ENCODE measurements around the gene FTH1.

Gene FTH1

DNA sequence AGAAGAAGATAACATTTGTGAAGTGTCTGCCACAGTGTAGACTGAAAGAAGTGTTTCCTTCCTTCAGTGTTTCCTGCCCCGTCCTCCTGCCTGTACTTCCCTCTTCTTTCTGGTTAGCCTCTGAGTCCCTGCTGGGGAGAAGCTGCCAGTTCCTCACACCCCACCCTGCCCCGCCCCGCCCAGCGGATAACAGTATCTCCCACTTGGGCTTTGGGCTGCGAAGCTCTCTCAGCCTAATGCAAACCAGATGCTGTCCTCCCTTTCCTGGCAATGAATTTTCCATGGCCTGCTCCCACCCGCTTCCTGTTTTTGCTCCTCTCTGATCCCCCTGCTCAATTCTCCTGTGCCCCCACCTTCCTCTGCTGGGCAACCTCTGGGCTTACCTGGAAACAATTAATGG lies 44.9 kb downstream of the FTH1 start:
- peak; percentile 92 for DNase-seq
- in situ Hi-C loops (cut with MboI; ENCODE audit: low pct_unique_long_range_greater_than_20kb, low sequenced_read_pairs): no loop called here

DNA sequence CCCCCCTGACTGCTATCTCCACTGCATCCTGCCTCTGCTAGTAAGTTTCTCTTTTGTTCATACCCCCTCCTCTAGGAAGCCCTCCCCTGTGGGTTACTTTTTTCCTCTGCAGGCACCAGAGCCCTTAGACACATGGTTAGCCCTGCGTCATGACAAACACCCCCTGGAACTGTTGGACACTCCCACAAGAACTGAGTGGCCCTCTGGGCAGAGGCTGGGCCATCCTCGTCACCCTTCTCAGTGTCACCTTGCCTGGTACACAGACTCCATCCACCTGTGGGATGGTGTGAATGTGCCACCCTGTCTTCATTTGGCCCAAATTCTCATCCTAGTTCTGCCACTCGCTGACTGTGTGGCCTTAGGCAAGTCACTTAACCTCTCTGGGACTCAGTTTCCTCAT lies 46.0 kb downstream of the FTH1 start:
- no peak for DNase-seq
- in situ Hi-C loops (cut with MboI; ENCODE audit: low pct_unique_long_range_greater_than_20kb, low sequenced_read_pairs): no loop called here

DNA sequence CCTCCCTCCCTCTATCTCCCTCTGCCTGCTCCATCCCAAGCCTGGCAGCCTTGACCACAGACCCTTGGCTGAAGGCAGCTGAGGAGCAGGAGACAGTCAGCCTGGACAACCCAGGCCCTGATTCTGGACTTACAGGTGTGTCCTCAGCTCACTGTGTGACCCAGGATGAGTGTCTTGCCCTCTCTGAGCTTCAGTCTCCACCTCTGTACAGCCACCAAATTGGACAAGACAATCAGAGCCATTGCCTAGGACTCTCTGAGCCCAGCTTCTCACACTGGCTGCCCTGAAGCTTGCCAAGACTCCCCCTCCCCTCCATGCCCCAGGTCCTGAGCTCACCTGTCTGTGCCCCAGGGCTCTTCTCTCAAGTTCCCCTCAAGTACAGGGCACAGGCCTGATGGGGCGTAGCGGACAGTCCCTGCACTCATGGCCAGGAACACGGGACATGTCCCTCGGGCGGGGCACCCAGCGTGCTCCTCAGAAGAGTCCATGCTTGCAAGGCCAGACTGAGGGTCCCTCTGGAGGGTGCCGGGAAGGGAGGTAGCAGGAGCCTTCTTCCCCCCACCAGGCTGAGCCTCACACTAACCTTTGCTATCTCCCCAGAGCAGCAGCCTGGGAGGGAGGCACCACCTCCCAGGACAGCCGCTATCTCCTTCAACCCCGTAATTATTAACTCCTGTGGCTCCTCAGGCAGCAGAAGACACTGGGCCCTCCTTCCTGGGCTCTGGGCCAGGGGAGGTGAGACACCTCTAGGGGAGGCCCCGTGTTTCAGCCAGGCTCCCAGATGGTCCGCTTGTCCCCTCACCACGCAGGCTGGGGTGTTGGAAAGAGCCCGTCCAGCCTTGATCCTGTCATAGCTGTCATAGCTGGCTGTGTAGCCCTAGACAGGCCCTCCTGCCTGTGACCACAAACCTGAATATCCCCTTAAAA lies 47.5 kb downstream of the FTH1 start:
- DNase-seq: no peak
- in situ Hi-C loops (cut with MboI; ENCODE audit: low pct_unique_long_range_greater_than_20kb, low sequenced_read_pairs): no loop called here

DNA sequence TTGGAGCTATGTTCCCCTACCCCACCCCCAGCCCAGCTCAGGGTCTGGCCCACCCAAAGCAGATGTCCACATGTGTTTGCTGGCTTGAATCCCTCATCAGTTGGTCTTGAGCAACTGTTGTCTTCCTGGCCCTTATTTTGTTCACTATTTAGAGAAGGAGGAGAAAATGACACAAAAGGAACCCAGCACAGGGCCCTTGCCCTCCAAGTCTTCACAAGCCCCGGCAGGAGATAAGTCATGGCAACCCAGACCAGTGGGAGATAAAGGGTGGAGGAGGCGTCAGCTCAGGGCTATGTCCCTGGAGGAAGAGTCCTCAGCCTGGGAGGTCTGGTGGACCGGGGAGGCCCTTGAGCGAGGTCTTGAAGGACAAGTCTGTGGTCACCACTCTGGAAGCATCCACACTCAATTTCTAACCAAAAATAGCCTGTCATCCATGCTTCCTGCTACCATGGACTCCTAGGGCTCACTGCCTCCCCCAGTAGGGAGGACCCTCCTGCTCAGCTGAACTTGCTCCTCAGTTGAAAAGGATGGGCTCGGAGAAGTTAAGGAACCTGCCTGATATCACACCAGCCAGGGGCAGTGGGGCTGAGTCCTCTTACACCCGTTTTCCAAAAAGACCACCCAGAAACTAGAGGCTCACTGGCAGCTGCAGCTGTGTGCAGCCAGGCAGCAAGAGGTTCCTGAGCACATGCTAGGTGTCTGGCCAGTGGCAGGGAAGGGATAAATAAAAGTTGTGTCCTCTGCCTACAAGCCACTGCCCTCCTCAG lies 48.3 kb downstream of the FTH1 start:
- DNase-seq: no peak
- in situ Hi-C loops (cut with MboI; ENCODE audit: low pct_unique_long_range_greater_than_20kb, low sequenced_read_pairs): no loop called here

DNA sequence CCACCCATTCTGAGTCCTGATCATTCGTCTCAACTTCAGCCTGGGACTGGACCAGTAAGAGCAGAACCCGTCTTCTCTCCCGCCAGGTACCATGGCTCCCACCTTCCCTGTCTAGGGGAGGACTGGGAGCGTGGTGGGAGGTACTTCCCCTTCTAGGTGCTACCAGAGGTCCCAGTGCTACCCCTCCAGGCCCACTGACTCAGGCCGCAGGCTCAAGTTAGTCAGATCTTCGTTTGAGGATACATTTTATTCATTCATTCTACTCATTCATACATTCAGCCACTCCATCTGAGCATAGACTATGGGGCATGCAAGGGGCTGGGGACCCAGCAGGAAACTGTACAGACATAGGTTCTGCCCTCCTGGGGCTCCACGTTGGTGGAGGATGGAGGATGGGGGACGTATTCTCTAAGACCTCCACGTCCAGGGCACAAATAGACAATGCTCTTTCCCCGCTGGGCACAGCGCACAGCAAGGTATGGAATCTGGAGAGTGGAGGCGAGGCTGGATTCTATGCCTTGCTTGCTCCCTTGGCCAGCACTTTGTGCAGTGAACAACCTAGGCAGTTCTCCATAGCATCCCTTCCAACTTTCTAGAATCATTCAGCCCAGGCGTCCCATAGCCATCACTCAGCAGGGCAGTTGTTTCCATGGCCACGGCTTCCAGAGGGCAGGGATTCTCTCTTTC lies 49.0 kb downstream of the FTH1 start:
- in situ Hi-C loops (cut with MboI; ENCODE audit: low pct_unique_long_range_greater_than_20kb, low sequenced_read_pairs): no loop called here
- no peak for DNase-seq

DNA sequence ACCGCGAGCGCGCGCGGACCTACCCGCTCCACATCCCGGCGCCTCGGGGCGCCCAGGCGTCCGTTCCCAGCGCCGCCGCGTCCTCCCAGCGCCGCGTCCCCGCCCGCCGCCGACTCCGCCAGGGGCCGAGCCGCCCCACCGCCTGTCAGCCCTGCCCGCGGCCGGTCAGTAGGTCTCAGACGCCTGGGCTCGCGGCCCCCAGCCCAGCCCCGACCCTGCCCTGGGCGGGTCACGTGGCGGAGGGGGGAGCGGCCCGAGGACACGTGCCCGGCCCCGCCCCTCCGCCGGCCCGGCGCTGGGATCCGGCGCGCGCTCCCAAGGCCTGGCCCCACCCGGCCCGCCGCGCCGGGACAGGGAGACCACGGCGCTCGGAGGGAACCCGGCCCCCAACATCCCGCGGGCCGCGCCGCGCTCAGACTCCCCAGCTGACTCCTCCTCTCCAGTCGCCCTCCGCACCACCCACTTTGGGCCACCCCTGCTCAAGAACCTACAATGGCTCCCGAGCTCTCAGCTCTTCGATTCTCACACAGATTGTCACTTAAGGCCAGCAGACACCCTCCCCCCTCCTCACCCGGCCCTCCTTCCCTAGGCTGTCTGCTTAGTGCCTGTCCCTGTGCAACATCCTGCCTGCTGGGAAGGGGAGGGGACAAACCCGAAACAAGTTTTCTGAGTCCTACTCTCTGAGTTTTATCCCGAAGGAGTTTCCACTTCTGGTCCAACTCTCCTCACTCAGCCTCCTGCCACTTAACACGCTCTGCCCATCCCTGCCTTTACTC lies 49.9 kb downstream of the FTH1 start, which contains the start of gene RAB3IL1:
Gene RAB3IL1 (minus strand): TSS at position 233 of the 776 bp plus-strand sequence. CDS start 199 bp downstream, at position 34.
- DNase-seq: no peak
- in situ Hi-C loops (cut with MboI; ENCODE audit: low pct_unique_long_range_greater_than_20kb, low sequenced_read_pairs): no loop called here

DNA sequence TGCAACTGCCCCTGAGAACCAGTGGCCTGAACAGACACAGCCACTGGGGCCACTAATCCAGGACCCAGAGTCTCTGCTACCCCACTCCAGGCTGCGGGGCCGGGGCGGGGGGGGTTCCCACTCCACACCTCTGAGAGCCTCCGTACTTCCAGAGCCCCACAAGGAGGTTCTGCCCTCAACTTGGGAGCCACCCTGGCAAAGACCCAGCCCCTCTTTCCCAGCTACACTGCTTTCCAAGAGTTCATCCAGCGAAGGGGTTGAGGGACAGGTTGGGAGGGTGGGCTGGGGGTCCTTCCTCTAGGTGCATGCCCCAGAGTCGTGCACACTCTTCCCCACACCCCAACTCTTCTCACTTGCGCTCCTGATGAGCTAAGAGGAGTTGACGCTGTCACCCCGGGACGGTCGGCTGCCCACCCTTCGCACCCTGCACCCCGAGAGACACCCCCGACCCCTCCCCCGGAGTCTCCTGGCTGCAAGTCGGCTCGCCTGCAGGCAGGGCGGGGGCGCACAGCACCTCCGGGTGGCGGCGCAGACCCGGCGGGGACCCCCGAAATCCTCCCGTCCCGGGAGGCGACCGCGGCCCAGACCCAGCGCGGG lies 50.6 kb downstream of the FTH1 start:
- in situ Hi-C loops (cut with MboI; ENCODE audit: low pct_unique_long_range_greater_than_20kb, low sequenced_read_pairs): no loop called here
- no peak for DNase-seq

DNA sequence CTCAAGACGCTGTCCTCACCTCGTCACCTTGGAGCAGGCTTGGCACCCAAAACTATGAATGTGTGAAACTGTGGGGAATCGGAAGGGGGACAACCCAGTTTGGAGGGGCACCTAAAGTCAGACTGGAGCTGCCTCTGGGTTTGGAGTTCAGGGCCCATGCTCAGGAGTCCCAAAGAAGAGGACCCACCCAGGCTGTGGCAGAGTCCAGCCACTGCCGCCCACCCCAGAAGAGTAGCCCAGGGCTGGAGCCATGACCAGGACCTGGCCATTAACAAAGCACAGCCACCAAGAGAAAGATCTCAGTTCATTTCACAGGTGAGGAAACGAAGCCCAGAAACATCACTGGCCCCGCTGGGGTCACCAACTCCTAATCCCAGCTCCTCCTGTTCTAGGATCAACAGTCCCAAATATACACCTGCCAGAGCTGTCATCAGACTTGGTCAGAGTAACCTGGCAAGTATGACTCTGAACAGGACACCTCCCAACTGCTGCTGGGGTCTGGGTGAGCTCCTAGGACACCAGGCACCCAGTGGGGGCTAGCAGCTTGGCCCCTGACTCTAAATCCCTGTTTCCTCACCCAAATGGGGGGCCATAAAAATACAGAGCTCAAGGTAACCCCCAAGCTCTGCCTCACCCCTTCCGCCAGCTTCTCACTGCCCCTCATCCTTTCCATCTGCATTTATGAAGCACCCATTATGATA lies 52.8 kb downstream of the FTH1 start:
- in situ Hi-C loops (cut with MboI; ENCODE audit: low pct_unique_long_range_greater_than_20kb, low sequenced_read_pairs): no loop called here
- no peak for DNase-seq

Measured in KBM-7 (cell line).